ENCODE data around the gene CCDC6. TPM values are rescaled to one million over a fixed set of nuclear protein-coding genes. Genes with fewer than 3 reads are reported as not detected.

Gene CCDC6
- total RNA-seq, 2 experiments from 2014 or later = 21.6 to 22.1 TPM

DNA sequence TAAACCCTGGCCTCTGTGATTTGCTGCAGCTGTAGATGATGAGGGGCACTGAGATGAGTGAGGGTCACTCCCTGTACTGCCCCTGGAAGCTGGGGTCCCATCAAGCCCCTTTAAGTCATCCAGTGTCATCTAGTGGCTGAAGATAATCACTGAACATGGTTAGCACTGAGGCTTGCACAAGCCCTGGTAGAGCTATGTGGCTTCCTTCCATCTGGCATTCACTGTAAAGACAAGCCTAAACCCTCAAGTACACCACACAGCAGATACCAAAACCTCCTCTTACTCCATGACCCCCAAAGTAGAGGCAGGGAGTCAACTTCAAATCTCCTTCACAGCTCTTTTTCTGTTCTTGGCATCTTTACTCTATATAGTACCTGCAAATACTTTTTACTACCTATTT lies 80.4 kb downstream of the CCDC6 start:
- TF ChIP-seq, protein P1, sequence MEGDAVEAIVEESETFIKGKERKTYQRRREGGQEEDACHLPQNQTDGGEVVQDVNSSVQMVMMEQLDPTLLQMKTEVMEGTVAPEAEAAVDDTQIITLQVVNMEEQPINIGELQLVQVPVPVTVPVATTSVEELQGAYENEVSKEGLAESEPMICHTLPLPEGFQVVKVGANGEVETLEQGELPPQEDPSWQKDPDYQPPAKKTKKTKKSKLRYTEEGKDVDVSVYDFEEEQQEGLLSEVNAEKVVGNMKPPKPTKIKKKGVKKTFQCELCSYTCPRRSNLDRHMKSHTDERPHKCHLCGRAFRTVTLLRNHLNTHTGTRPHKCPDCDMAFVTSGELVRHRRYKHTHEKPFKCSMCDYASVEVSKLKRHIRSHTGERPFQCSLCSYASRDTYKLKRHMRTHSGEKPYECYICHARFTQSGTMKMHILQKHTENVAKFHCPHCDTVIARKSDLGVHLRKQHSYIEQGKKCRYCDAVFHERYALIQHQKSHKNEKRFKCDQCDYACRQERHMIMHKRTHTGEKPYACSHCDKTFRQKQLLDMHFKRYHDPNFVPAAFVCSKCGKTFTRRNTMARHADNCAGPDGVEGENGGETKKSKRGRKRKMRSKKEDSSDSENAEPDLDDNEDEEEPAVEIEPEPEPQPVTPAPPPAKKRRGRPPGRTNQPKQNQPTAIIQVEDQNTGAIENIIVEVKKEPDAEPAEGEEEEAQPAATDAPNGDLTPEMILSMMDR (IDR thresholded peaks at IDR 0.05) = no peak
- POLR2A ChIA-PET = no interaction called here
- H3K27me3 ChIP-seq (ENCODE audit: control insufficient read depth in 1 of 2, insufficient read depth in 2 of 2, low read length in 2 of 2) = no peaks in the 10 kb centered on the region
- Mint-ChIP-seq H3K4me1 (ENCODE audit: low read depth) (peaks cover 44% of the 10 kb centered on the region), H3K4me3 (no peak overlapping the region), H3K36me3 (ENCODE audit: low read depth) (peaks cover 63% of the 10 kb centered on the region), H3K27me3 (no peaks in the 10 kb centered on the region), H3K27ac (no peak overlapping the region), H3K9me3 (no peaks in the 10 kb centered on the region)
- no peaks in the 10 kb centered on the region for H3K9me3 ChIP-seq (ENCODE audit: control insufficient read depth in 1 of 2, insufficient read depth in 1 of 2, low read length in 2 of 2)
- intact Hi-C loops (cut with DNase I, micrococcal nuclease) = loop anchor here (5.0 to 10.0 kb wide), 2 partner anchors 201 to 601 kb away; no protein-coding TSS in a partner anchor
- ATAC-seq (ENCODE audit: poor library complexity) (no peak), DNase-seq (no peak)
- H3K4me3 ChIP-seq (ENCODE audit: low read length) = no peak overlapping the region
- no peak overlapping the region for H3K27ac ChIP-seq (ENCODE audit: low read depth in 1 of 2, low read length in 2 of 2)
- H3K4me1 ChIP-seq (ENCODE audit: insufficient read depth, low read length) = no peaks in the 10 kb centered on the region
- CTCF ChIA-PET = no interaction called here
- H3K36me3 ChIP-seq (ENCODE audit: insufficient read depth, low read length) = peaks cover 22% of the 10 kb centered on the region

DNA sequence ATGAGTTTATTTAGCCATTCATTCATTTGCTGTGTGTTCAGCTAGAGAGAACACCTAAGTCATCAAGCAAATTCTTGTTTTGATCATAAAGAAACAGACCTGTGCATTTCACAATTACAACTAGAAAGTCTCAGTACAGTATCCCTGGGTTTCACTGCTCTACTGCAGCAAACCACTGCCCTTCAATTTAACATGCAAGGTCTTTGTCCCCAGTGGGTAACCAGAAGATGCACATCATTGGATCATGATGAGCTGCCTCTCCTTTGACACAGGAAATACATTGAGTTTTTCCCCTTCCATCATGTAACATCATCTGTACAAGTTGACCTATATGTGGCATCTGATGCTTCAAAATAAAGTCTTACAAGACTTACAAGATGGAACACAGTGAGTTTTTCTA lies 82.6 kb downstream of the CCDC6 start:
- H3K4me1 ChIP-seq (ENCODE audit: insufficient read depth, low read length) = no peaks in the 10 kb centered on the region
- H3K9me3 ChIP-seq (ENCODE audit: control insufficient read depth in 1 of 2, insufficient read depth in 1 of 2, low read length in 2 of 2) = no peaks in the 10 kb centered on the region
- no peak overlapping the region for H3K27ac ChIP-seq (ENCODE audit: low read depth in 1 of 2, low read length in 2 of 2)
- POLR2A ChIA-PET = no interaction called here
- H3K27me3 Mint-ChIP-seq = no peaks in the 10 kb centered on the region
- peaks cover 50% of the 10 kb centered on the region for H3K36me3 Mint-ChIP-seq (ENCODE audit: low read depth)
- ATAC-seq (ENCODE audit: poor library complexity) = no peak
- no peak for DNase-seq
- H3K9me3 Mint-ChIP-seq = no peaks in the 10 kb centered on the region
- no peaks in the 10 kb centered on the region for H3K27me3 ChIP-seq (ENCODE audit: control insufficient read depth in 1 of 2, insufficient read depth in 2 of 2, low read length in 2 of 2)
- CTCF ChIA-PET = interaction anchor here (0.7 kb wide), 1 partner anchor 83 kb away, joined by 3 read pairs; the partner anchor contains the start of gene CCDC6
- H3K4me3 Mint-ChIP-seq = no peak overlapping the region
- H3K36me3 ChIP-seq (ENCODE audit: insufficient read depth, low read length) = peaks cover 6% of the 10 kb centered on the region
- TF ChIP-seq, protein P1 (IDR thresholded peaks at IDR 0.05) = no peak
- peaks cover 54% of the 10 kb centered on the region for H3K4me1 Mint-ChIP-seq (ENCODE audit: low read depth)
- no peak overlapping the region for H3K27ac Mint-ChIP-seq
- H3K4me3 ChIP-seq (ENCODE audit: low read length) = no peak overlapping the region
- intact Hi-C loops (cut with DNase I, micrococcal nuclease) = loop anchor here in 1 of 2 experiments (10.0 kb wide), 1 partner anchor 199 kb away; no protein-coding TSS in a partner anchor

DNA sequence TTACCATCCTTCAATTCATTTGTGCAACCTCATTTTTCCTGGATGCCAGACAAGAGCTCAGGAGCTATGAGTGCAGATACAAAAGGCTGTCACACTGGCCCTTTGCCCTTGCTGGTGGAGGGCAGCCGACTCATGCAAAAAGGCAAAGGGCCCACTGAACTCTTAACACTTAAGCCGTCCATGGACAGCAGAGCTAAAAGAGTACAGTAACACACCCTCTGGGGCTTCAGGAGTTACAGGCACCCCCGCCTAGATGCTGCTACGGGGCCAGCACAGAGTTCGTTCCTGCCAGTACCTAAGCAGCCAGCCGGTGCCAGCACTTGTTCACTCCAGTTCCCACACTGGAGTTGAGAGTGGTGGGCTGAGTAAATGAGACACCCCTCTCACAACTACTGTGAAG lies 83.2 kb downstream of the CCDC6 start:
- TF ChIP-seq, protein P1 (IDR thresholded peaks at IDR 0.05) = no peak
- Mint-ChIP-seq H3K4me1 (ENCODE audit: low read depth) (peaks cover 54% of the 10 kb centered on the region), H3K27ac (no peak overlapping the region), H3K9me3 (no peaks in the 10 kb centered on the region), H3K36me3 (ENCODE audit: low read depth) (peaks cover 50% of the 10 kb centered on the region), H3K27me3 (no peaks in the 10 kb centered on the region), H3K4me3 (no peak overlapping the region)
- CTCF ChIA-PET = no interaction called here
- no peak for DNase-seq
- H3K27me3 ChIP-seq (ENCODE audit: control insufficient read depth in 1 of 2, insufficient read depth in 2 of 2, low read length in 2 of 2) = no peaks in the 10 kb centered on the region
- POLR2A ChIA-PET = no interaction called here
- no peak overlapping the region for H3K4me3 ChIP-seq (ENCODE audit: low read length)
- no peaks in the 10 kb centered on the region for H3K4me1 ChIP-seq (ENCODE audit: insufficient read depth, low read length)
- ATAC-seq (ENCODE audit: poor library complexity) = no peak
- H3K36me3 ChIP-seq (ENCODE audit: insufficient read depth, low read length) = peaks cover under 1% of the 10 kb centered on the region
- H3K27ac ChIP-seq (ENCODE audit: low read depth in 1 of 2, low read length in 2 of 2) = no peak overlapping the region
- intact Hi-C loops (cut with DNase I, micrococcal nuclease) = loop anchor here in 1 of 2 experiments (10.0 kb wide), 1 partner anchor 198 kb away; no protein-coding TSS in a partner anchor
- no peaks in the 10 kb centered on the region for H3K9me3 ChIP-seq (ENCODE audit: control insufficient read depth in 1 of 2, insufficient read depth in 1 of 2, low read length in 2 of 2)

Measured in CD4-positive, alpha-beta T cell (primary cell).